ENCODE results near the gene GSK3B.

- TF ChIP-seq POLR2A (IDR thresholded peaks at IDR 0.05; ENCODE audit: low read depth, low read length) (no peak), POLR2AphosphoS5 (IDR thresholded peaks at IDR 0.05; ENCODE audit: insufficient read depth, low read depth, low read length) (no peak)
- TF ChIP-seq, protein P1, sequence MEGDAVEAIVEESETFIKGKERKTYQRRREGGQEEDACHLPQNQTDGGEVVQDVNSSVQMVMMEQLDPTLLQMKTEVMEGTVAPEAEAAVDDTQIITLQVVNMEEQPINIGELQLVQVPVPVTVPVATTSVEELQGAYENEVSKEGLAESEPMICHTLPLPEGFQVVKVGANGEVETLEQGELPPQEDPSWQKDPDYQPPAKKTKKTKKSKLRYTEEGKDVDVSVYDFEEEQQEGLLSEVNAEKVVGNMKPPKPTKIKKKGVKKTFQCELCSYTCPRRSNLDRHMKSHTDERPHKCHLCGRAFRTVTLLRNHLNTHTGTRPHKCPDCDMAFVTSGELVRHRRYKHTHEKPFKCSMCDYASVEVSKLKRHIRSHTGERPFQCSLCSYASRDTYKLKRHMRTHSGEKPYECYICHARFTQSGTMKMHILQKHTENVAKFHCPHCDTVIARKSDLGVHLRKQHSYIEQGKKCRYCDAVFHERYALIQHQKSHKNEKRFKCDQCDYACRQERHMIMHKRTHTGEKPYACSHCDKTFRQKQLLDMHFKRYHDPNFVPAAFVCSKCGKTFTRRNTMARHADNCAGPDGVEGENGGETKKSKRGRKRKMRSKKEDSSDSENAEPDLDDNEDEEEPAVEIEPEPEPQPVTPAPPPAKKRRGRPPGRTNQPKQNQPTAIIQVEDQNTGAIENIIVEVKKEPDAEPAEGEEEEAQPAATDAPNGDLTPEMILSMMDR (IDR thresholded peaks at IDR 0.05; ENCODE audit: extremely low read depth in 1 of 2, insufficient read depth in 1 of 2, low read depth in 1 of 2, low read length in 2 of 2), result no peak
These were observed 223.7 kb downstream of the GSK3B start for GRCh38 chr3:119870512-119870911.
